ENCODE data around the gene CDR2L.

- TF ChIP-seq, protein P1, sequence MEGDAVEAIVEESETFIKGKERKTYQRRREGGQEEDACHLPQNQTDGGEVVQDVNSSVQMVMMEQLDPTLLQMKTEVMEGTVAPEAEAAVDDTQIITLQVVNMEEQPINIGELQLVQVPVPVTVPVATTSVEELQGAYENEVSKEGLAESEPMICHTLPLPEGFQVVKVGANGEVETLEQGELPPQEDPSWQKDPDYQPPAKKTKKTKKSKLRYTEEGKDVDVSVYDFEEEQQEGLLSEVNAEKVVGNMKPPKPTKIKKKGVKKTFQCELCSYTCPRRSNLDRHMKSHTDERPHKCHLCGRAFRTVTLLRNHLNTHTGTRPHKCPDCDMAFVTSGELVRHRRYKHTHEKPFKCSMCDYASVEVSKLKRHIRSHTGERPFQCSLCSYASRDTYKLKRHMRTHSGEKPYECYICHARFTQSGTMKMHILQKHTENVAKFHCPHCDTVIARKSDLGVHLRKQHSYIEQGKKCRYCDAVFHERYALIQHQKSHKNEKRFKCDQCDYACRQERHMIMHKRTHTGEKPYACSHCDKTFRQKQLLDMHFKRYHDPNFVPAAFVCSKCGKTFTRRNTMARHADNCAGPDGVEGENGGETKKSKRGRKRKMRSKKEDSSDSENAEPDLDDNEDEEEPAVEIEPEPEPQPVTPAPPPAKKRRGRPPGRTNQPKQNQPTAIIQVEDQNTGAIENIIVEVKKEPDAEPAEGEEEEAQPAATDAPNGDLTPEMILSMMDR (conservative IDR thresholded peaks at IDR 0.05 in 1 of 2, IDR thresholded peaks at IDR 0.05 in 1 of 2; ENCODE audit: extremely low read depth in 1 of 2, insufficient read depth in 1 of 2, low read depth in 1 of 2, low read length in 2 of 2), result no peak
- no peak for TF ChIP-seq EZH2 (IDR thresholded peaks at IDR 0.05; ENCODE audit: borderline replicate concordance, low read length)
Measured at GRCh38 chr17:75010683-75011400, 23.4 kb downstream of the CDR2L start.
